Adipocyte (in vitro differentiated cells): ENCODE measurements around the gene ERFL.

Source experiments
- DNase-seq: peaks from one replicate; pipeline ENCODE4 v3.0.0-alpha.2; 2015; ENCODE audit warnings: low read depth
- H3K27me3 ChIP-seq: replicated peaks from 2 replicates; pipeline ENCODE4 v1.7.0; 2013; ENCODE audit warnings: mild to moderate bottlenecking, low read length, moderate library complexity; ENCODE audit not compliant: control insufficient read depth, insufficient read depth
- H3K36me3 ChIP-seq: 2 replicates; pipeline ENCODE4 v1.7.0; 2013; ENCODE audit warnings: low read length, mild to moderate bottlenecking, moderate library complexity; ENCODE audit not compliant: control insufficient read depth, insufficient read depth, severe bottlenecking
- H3K4me1 ChIP-seq: 2 replicates; pipeline ENCODE4 v1.7.0; 2013; ENCODE audit warnings: mild to moderate bottlenecking, low read length, moderate library complexity; ENCODE audit not compliant: control insufficient read depth, insufficient read depth
- H3K4me3 ChIP-seq: 2 replicates; pipeline ENCODE4 v1.7.0; 2013; ENCODE audit warnings: mild to moderate bottlenecking, low read length, moderate library complexity
- H3K9ac ChIP-seq: 2 replicates; pipeline ENCODE4 v1.7.0; 2013; ENCODE audit warnings: mild to moderate bottlenecking, low read length, moderate library complexity
- H3K9me3 ChIP-seq: 2 replicates; pipeline ENCODE4 v1.7.0; 2013; ENCODE audit warnings: mild to moderate bottlenecking, low read length, moderate library complexity; ENCODE audit not compliant: control insufficient read depth

ERFL gene

GRCh38 chr19:41924151-41925145 lies 3.8 kb downstream of the ERFL start:
- H3K27me3 ChIP-seq = peaks cover 56% of the 10 kb centered on the region
- no peaks in the 10 kb centered on the region for H3K36me3 ChIP-seq
- H3K4me3 ChIP-seq = no peak overlapping the region
- DNase-seq = no peak
- no peak overlapping the region for H3K9ac ChIP-seq
- no peaks in the 10 kb centered on the region for H3K9me3 ChIP-seq
- H3K4me1 ChIP-seq = no peaks in the 10 kb centered on the region

GRCh38 chr19:41923045-41923788 lies 5.0 kb downstream of the ERFL start:
- Histone ChIP-seq H3K9ac (no peak overlapping the region), H3K9me3 (no peaks in the 10 kb centered on the region), H3K27me3 (peaks cover 61% of the 10 kb centered on the region), H3K4me1 (no peaks in the 10 kb centered on the region), H3K4me3 (no peak overlapping the region), H3K36me3 (no peaks in the 10 kb centered on the region)
- DNase-seq = no peak

GRCh38 chr19:41922585-41922984 lies 5.7 kb downstream of the ERFL start:
- no peak overlapping the region for H3K4me3 ChIP-seq
- no peaks in the 10 kb centered on the region for H3K36me3 ChIP-seq
- DNase-seq = no peak
- no peak overlapping the region for H3K9ac ChIP-seq
- H3K4me1 ChIP-seq = no peaks in the 10 kb centered on the region
- H3K27me3 ChIP-seq = peaks cover 67% of the 10 kb centered on the region
- H3K9me3 ChIP-seq = no peaks in the 10 kb centered on the region

GRCh38 chr19:41921577-41922576 lies 6.4 kb downstream of the ERFL start:
- H3K9ac ChIP-seq = no peak overlapping the region
- H3K27me3 ChIP-seq = peaks cover 65% of the 10 kb centered on the region
- H3K4me3 ChIP-seq = no peak overlapping the region
- H3K4me1 ChIP-seq = no peaks in the 10 kb centered on the region
- H3K9me3 ChIP-seq = no peaks in the 10 kb centered on the region
- no peak for DNase-seq
- H3K36me3 ChIP-seq = no peaks in the 10 kb centered on the region

GRCh38 chr19:41920882-41921576 lies 7.2 kb downstream of the ERFL start:
- H3K36me3 ChIP-seq = no peaks in the 10 kb centered on the region
- no peaks in the 10 kb centered on the region for H3K9me3 ChIP-seq
- H3K9ac ChIP-seq = no peak overlapping the region
- DNase-seq = no peak
- no peak overlapping the region for H3K4me3 ChIP-seq
- peaks cover 67% of the 10 kb centered on the region for H3K27me3 ChIP-seq
- H3K4me1 ChIP-seq = no peaks in the 10 kb centered on the region

GRCh38 chr19:41919948-41920712 lies 8.1 kb downstream of the ERFL start:
- H3K9ac ChIP-seq = no peak overlapping the region
- no peaks in the 10 kb centered on the region for H3K4me1 ChIP-seq
- peaks cover 65% of the 10 kb centered on the region for H3K27me3 ChIP-seq
- H3K9me3 ChIP-seq = no peaks in the 10 kb centered on the region
- no peak overlapping the region for H3K4me3 ChIP-seq
- no peaks in the 10 kb centered on the region for H3K36me3 ChIP-seq
- no peak for DNase-seq

- Histone ChIP-seq H3K9me3 (no peaks in the 10 kb centered on the region), H3K36me3 (no peaks in the 10 kb centered on the region), H3K4me1 (no peaks in the 10 kb centered on the region), H3K4me3 (no peak overlapping the region), H3K9ac (no peak overlapping the region), H3K27me3 (peaks cover 61% of the 10 kb centered on the region)
- no peak for DNase-seq
These were observed 9.5 kb downstream of the ERFL start for GRCh38 chr19:41918653-41919244.

GRCh38 chr19:41918095-41918494 lies 10.2 kb downstream of the ERFL start:
- peaks cover 61% of the 10 kb centered on the region for H3K27me3 ChIP-seq
- no peak overlapping the region for H3K4me3 ChIP-seq

GRCh38 chr19:41917676-41918075 lies 10.6 kb downstream of the ERFL start:
- Histone ChIP-seq H3K9ac (no peak overlapping the region), H3K27me3 (peaks cover 57% of the 10 kb centered on the region), H3K4me3 (no peak overlapping the region), H3K9me3 (no peaks in the 10 kb centered on the region), H3K4me1 (no peaks in the 10 kb centered on the region), H3K36me3 (no peaks in the 10 kb centered on the region)
- no peak for DNase-seq

More at GRCh38 chr19:41918095-41918494, 10.2 kb downstream of the ERFL start:
- Histone ChIP-seq H3K4me1 (no peaks in the 10 kb centered on the region), H3K9ac (no peak overlapping the region), H3K36me3 (no peaks in the 10 kb centered on the region), H3K9me3 (no peaks in the 10 kb centered on the region)
- DNase-seq = no peak
